HepG2 (cell line): ENCODE measurements around the gene CAMK2D. TPM values are rescaled to one million over a fixed set of nuclear protein-coding genes. Genes with fewer than 3 reads are reported as not detected.

ENCODE experiments used
- BHLHE40 ChIP-seq: IDR thresholded peaks from 2 replicates; pipeline ENCODE4 v1.6.1; 2011; ENCODE audit warnings: low read length, improper control_type of control experiment
- EED ChIP-seq: sonication (generic); formaldehyde crosslinking; IDR thresholded peaks from 2 replicates; pipeline ENCODE4 v1.5.0; 2020; ENCODE audit warnings: mild to moderate bottlenecking, missing genetic modification reagents
- ELF3 ChIP-seq: IDR thresholded peaks from 2 replicates; pipeline ENCODE4 v1.6.1; 2016; ENCODE audit warnings: missing genetic modification reagents, missing compliant biosample characterization
- KLF9 ChIP-seq: IDR thresholded peaks from 2 replicates; pipeline ENCODE4 v1.6.1; 2016; ENCODE audit warnings: low read depth
- MAFK ChIP-seq, 2 experiments: IDR thresholded peaks in 1 of 2; conservative IDR thresholded peaks in 1 of 2; 2 replicates each; pipeline ENCODE4 v1.6.1; 2011; ENCODE audit warnings: improper control_type of control experiment in 2 of 2, low read length in 2 of 2
- NFATC3 ChIP-seq: sonication (generic); formaldehyde crosslinking; IDR thresholded peaks from 2 replicates; pipeline ENCODE4 v1.5.1; 2020; ENCODE audit warnings: mild to moderate bottlenecking, missing genetic modification reagents
- RARA ChIP-seq: IDR thresholded peaks from 2 replicates; pipeline ENCODE4 v1.6.1; 2016; ENCODE audit warnings: missing genetic modification reagents, missing compliant biosample characterization
- TGIF2 ChIP-seq: IDR thresholded peaks from 2 replicates; pipeline ENCODE4 v1.6.1; 2016; ENCODE audit warnings: control low read depth, missing compliant biosample characterization
- ZFX ChIP-seq: sonication (generic); formaldehyde crosslinking; IDR thresholded peaks from 2 replicates; pipeline ENCODE4 v1.4.0; 2020; ENCODE audit warnings: mild to moderate bottlenecking, low read depth, missing genetic modification reagents, moderate library complexity
- ZNF143 ChIP-seq: sonication (generic); formaldehyde crosslinking; IDR thresholded peaks from 2 replicates; pipeline ENCODE4 v1.4.0; 2020; ENCODE audit warnings: missing genetic modification reagents
- ZNF207 ChIP-seq: fragments of 450-650 bp; IDR thresholded peaks from 2 replicates; pipeline ENCODE4 v1.6.1; 2016; ENCODE audit warnings: antibody characterized with exemption, borderline replicate concordance
- polyA plus RNA-seq, 8 experiments: library from polyadenylated mRNA; depleted of rRNA in 3 of 8; stranded (reverse) in 7 of 8; unstranded in 1 of 8; fragments of >200 nt; fragmentation: Illumina TruSeq in 4 of 8; extraction: Trizol in 4 of 8; gene quantifications; 2 replicates each; pipeline versions ENCODE4 v1.2.1 to v1.2.3, GENCODE V29; 2011 to 2016; ENCODE audit warnings: low read depth in 4 of 8, missing spikeins in 1 of 8, mixed read lengths in 1 of 8; ENCODE audit not compliant: insufficient read depth in 1 of 8
- total RNA-seq, 5 experiments: library from RNA; depleted of rRNA; stranded (reverse); fragments of >200 nt; fragmentation: Illumina TruSeq; extraction: Trizol; gene quantifications; 2 replicates each; pipeline ENCODE4 v1.2.3, GENCODE V29; 2016; ENCODE audit warnings: low read depth in 1 of 5
- TF ChIP-seq, protein P1 (sequence below): sonication (generic); formaldehyde crosslinking; IDR thresholded peaks from 2 replicates; pipeline ENCODE4 v1.5.0; 2020; ENCODE audit warnings: mild to moderate bottlenecking, missing genetic modification reagents, borderline replicate concordance
- TF ChIP-seq, protein P2 (sequence below): sonication (generic); formaldehyde crosslinking; IDR thresholded peaks from 2 replicates; pipeline ENCODE4 v1.5.0; 2020; ENCODE audit warnings: missing genetic modification reagents
- TF ChIP-seq, protein P3 (sequence below): sonication (generic); formaldehyde crosslinking; IDR thresholded peaks from 2 replicates; pipeline ENCODE4 v1.5.1; 2020; ENCODE audit warnings: mild to moderate bottlenecking, missing genetic modification reagents, borderline replicate concordance
- TF ChIP-seq, protein P4 (sequence below): sonication (generic); formaldehyde crosslinking; conservative IDR thresholded peaks from 2 replicates; pipeline ENCODE4 v1.8.0; 2022; ENCODE audit warnings: mild to moderate bottlenecking, moderate library complexity, missing genetic modification reagents
- TF ChIP-seq, protein P5 (sequence below): sonication (generic); formaldehyde crosslinking; IDR thresholded peaks from 2 replicates; pipeline ENCODE4 v1.5.1; 2020; ENCODE audit warnings: missing genetic modification reagents, mild to moderate bottlenecking, borderline replicate concordance

Gene CAMK2D
- total and polyA plus RNA-seq, 2 of the 13 experiments (the other 11 are each of a cell fraction or from before 2014, with no cell fraction given): 18.0 to 65.4 TPM

DNA sequence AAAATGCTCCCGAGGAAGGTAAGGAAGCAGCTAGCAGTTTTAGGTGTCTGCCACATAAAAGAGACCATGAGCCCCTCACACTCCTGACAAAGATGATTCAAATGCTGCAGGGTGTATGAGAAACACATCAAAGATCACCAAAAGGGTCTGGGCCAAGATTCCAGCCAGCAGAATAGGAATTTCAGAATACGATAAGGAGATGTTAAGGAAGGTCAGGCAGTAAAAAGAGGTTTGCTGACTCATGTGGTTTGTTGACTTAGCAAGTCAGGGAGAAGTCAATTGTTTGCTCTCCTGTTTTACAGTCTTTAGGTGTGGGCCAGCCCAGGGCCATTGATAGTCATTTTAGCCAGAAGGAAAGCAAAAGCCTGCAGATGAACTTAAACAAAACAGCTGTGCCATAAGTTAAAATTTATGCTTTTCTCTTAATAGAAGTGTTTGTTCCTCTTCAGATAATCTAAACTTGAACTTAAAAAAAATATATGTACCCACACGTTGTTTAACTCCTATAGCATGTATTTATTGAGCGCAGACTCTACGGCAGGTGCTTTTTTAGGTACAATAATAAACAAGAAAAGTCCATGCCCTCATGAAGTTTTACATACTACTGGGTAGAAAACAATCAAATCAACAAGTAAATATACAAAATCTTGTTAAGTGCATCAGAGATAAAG, 115.6 kb downstream of the CAMK2D start (continued):
- TF ChIP-seq, protein P1, sequence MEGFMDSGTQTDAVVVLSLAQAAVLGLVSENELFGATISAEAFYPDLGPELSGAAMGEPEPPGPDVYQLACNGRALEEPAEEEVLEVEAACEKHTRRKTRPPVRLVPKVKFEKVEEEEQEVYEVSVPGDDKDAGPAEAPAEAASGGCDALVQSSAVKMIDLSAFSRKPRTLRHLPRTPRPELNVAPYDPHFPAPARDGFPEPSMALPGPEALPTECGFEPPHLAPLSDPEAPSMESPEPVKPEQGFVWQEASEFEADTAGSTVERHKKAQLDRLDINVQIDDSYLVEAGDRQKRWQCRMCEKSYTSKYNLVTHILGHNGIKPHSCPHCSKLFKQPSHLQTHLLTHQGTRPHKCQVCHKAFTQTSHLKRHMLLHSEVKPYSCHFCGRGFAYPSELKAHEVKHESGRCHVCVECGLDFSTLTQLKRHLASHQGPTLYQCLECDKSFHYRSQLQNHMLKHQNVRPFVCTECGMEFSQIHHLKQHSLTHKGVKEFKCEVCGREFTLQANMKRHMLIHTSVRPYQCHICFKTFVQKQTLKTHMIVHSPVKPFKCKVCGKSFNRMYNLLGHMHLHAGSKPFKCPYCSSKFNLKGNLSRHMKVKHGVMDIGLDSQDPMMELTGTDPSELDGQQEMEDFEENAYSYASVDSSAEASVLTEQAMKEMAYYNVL (CRISPR knock-in tag): no peak
- TF ChIP-seq MAFK (conservative IDR thresholded peaks at IDR 0.05 in 1 of 2, IDR thresholded peaks at IDR 0.05 in 1 of 2; ENCODE audit: low read length in 2 of 2) (peak; percentile 99), TGIF2 (no peak), KLF9 (CRISPR knock-in tag) (no peak), BHLHE40 (no peak), ELF3 (CRISPR knock-in tag) (peak; percentile 57), ZNF143 (CRISPR knock-in tag) (no peak), ZNF207 (no peak), NFATC3 (no peak), RARA (CRISPR knock-in tag) (peak; percentile 56; the same call in 1 of the 2 replicates), ZFX (CRISPR knock-in tag) (no peak), EED (CRISPR knock-in tag) (no peak)
- TF ChIP-seq, protein P2, sequence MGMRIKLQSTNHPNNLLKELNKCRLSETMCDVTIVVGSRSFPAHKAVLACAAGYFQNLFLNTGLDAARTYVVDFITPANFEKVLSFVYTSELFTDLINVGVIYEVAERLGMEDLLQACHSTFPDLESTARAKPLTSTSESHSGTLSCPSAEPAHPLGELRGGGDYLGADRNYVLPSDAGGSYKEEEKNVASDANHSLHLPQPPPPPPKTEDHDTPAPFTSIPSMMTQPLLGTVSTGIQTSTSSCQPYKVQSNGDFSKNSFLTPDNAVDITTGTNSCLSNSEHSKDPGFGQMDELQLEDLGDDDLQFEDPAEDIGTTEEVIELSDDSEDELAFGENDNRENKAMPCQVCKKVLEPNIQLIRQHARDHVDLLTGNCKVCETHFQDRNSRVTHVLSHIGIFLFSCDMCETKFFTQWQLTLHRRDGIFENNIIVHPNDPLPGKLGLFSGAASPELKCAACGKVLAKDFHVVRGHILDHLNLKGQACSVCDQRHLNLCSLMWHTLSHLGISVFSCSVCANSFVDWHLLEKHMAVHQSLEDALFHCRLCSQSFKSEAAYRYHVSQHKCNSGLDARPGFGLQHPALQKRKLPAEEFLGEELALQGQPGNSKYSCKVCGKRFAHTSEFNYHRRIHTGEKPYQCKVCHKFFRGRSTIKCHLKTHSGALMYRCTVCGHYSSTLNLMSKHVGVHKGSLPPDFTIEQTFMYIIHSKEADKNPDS (CRISPR knock-in tag): no peak
- TF ChIP-seq, protein P3, sequence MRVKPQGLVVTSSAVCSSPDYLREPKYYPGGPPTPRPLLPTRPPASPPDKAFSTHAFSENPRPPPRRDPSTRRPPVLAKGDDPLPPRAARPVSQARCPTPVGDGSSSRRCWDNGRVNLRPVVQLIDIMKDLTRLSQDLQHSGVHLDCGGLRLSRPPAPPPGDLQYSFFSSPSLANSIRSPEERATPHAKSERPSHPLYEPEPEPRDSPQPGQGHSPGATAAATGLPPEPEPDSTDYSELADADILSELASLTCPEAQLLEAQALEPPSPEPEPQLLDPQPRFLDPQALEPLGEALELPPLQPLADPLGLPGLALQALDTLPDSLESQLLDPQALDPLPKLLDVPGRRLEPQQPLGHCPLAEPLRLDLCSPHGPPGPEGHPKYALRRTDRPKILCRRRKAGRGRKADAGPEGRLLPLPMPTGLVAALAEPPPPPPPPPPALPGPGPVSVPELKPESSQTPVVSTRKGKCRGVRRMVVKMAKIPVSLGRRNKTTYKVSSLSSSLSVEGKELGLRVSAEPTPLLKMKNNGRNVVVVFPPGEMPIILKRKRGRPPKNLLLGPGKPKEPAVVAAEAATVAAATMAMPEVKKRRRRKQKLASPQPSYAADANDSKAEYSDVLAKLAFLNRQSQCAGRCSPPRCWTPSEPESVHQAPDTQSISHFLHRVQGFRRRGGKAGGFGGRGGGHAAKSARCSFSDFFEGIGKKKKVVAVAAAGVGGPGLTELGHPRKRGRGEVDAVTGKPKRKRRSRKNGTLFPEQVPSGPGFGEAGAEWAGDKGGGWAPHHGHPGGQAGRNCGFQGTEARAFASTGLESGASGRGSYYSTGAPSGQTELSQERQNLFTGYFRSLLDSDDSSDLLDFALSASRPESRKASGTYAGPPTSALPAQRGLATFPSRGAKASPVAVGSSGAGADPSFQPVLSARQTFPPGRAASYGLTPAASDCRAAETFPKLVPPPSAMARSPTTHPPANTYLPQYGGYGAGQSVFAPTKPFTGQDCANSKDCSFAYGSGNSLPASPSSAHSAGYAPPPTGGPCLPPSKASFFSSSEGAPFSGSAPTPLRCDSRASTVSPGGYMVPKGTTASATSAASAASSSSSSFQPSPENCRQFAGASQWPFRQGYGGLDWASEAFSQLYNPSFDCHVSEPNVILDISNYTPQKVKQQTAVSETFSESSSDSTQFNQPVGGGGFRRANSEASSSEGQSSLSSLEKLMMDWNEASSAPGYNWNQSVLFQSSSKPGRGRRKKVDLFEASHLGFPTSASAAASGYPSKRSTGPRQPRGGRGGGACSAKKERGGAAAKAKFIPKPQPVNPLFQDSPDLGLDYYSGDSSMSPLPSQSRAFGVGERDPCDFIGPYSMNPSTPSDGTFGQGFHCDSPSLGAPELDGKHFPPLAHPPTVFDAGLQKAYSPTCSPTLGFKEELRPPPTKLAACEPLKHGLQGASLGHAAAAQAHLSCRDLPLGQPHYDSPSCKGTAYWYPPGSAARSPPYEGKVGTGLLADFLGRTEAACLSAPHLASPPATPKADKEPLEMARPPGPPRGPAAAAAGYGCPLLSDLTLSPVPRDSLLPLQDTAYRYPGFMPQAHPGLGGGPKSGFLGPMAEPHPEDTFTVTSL: peak; percentile 16; the same call in 1 of the 2 replicates
- TF ChIP-seq, protein P4, sequence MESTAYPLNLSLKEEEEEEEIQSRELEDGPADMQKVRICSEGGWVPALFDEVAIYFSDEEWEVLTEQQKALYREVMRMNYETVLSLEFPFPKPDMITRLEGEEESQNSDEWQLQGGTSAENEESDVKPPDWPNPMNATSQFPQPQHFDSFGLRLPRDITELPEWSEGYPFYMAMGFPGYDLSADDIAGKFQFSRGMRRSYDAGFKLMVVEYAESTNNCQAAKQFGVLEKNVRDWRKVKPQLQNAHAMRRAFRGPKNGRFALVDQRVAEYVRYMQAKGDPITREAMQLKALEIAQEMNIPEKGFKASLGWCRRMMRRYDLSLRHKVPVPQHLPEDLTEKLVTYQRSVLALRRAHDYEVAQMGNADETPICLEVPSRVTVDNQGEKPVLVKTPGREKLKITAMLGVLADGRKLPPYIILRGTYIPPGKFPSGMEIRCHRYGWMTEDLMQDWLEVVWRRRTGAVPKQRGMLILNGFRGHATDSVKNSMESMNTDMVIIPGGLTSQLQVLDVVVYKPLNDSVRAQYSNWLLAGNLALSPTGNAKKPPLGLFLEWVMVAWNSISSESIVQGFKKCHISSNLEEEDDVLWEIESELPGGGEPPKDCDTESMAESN (CRISPR knock-in tag): 0 out of 2 replicates have a peak, but pooled peaks have one; percentile 32
- TF ChIP-seq, protein P5, sequence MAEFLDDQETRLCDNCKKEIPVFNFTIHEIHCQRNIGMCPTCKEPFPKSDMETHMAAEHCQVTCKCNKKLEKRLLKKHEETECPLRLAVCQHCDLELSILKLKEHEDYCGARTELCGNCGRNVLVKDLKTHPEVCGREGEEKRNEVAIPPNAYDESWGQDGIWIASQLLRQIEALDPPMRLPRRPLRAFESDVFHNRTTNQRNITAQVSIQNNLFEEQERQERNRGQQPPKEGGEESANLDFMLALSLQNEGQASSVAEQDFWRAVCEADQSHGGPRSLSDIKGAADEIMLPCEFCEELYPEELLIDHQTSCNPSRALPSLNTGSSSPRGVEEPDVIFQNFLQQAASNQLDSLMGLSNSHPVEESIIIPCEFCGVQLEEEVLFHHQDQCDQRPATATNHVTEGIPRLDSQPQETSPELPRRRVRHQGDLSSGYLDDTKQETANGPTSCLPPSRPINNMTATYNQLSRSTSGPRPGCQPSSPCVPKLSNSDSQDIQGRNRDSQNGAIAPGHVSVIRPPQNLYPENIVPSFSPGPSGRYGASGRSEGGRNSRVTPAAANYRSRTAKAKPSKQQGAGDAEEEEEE (CRISPR knock-in tag): no peak
